ENCODE results near the gene FNDC8. TPM values are rescaled to one million over a fixed set of nuclear protein-coding genes. Genes with fewer than 3 reads are reported as not detected.

FNDC8 gene
- not detected for total RNA-seq

GRCh38 chr17:35121315-35121714 is at the start of gene FNDC8:
TSS of gene FNDC8 (plus strand) at chr17:35121615. CDS start at chr17:35121694, 79 bp downstream.
- H3K4me3 ChIP-seq (ENCODE audit: low read depth, poor library complexity, severe bottlenecking) = no peak within 1 kb of the TSS
- TF ChIP-seq POLR2A (IDR thresholded peaks at IDR 0.05) = no peak
- intact Hi-C loops (cut with DNase I; ENCODE audit: low total_unique reads) = loop anchor here (5.0 kb wide), 2 partner anchors 124 to 699 kb away; no protein-coding TSS in a partner anchor
- WGBS, 2 donors = 88 to 95% methylated on average over 3 of the region's 3 CpGs
- DNase-seq (ENCODE audit: low spot score in 2 of 2) = no peak

- no peak overlapping the region for H3K4me3 ChIP-seq (ENCODE audit: low read depth, poor library complexity, severe bottlenecking)
- no peak for DNase-seq (ENCODE audit: low spot score in 2 of 2)
- intact Hi-C loops (cut with DNase I; ENCODE audit: low total_unique reads) = no loop called here
- WGBS, 2 donors = 86% methylated on average over 3 of the region's 3 CpGs
- TF ChIP-seq POLR2A (IDR thresholded peaks at IDR 0.05) (no peak), CTCF (IDR thresholded peaks at IDR 0.05) (no peak)
These were observed 48.1 kb upstream of the FNDC8 start for GRCh38 chr17:35073183-35073790.

- TF ChIP-seq CTCF (IDR thresholded peaks at IDR 0.05) (no peak), POLR2A (IDR thresholded peaks at IDR 0.05) (no peak)
- DNase-seq (ENCODE audit: low spot score in 2 of 2) = no peak
- intact Hi-C loops (cut with DNase I; ENCODE audit: low total_unique reads) = no loop called here
- H3K4me3 ChIP-seq (ENCODE audit: low read depth, poor library complexity, severe bottlenecking) = no peak overlapping the region
- 72 to 84% methylated on average over 5 of the region's 5 CpGs for WGBS, 2 donors
These were observed 47.3 kb upstream of the FNDC8 start for GRCh38 chr17:35073991-35074627.

GRCh38 chr17:35074711-35075707 is 46.4 kb upstream of the FNDC8 start:
- 65 to 70% methylated on average over 2 of the region's 2 CpGs for WGBS, 2 donors
- intact Hi-C loops (cut with DNase I; ENCODE audit: low total_unique reads) = no loop called here
- no peak for TF ChIP-seq CTCF (IDR thresholded peaks at IDR 0.05)
- TF ChIP-seq POLR2A (IDR thresholded peaks at IDR 0.05) = no peak
- DNase-seq (ENCODE audit: low spot score in 2 of 2) = no peak
- no peak overlapping the region for H3K4me3 ChIP-seq (ENCODE audit: low read depth, poor library complexity, severe bottlenecking)

- no peak for DNase-seq (ENCODE audit: low spot score in 2 of 2)
- no peak overlapping the region for H3K4me3 ChIP-seq (ENCODE audit: low read depth, poor library complexity, severe bottlenecking)
- WGBS, 2 donors = 90 to 94% methylated on average over 1 of the region's 1 CpG
- TF ChIP-seq POLR2A (IDR thresholded peaks at IDR 0.05) (no peak), CTCF (IDR thresholded peaks at IDR 0.05) (no peak)
- intact Hi-C loops (cut with DNase I; ENCODE audit: low total_unique reads) = no loop called here
These were observed 44.5 kb upstream of the FNDC8 start for GRCh38 chr17:35076874-35077273.
